A172 (cell line): Measurements from ENCODE around the gene CD109. TPM values are rescaled to one million over a fixed set of nuclear protein-coding genes. Genes with fewer than 3 reads are reported as not detected.
"Not testable (repeated sequence)": the region's sequence is repeated elsewhere in the genome, so short reads cannot be mapped to it uniquely, and the experiment has no call there.

ENCODE experiments used
- DNase-seq: peaks from one replicate; pipeline ENCODE4 v3.0.0-alpha.2; 2015; ENCODE audit warnings: low spot score
- total RNA-seq: library from RNA; depleted of rRNA; stranded (reverse); fragments of >200 nt; shearing (Covaris generic); gene quantifications from 2 replicates; pipeline ENCODE4 v1.2.3, GENCODE V29; 2014

CD109 gene
- total RNA-seq, 1 experiment from 2014 or later: 24.3 TPM

- DNase-seq: not testable (repeated sequence)
Measured at GRCh38 chr6:73725192-73725591, 29.2 kb downstream of the CD109 start.

DNA sequence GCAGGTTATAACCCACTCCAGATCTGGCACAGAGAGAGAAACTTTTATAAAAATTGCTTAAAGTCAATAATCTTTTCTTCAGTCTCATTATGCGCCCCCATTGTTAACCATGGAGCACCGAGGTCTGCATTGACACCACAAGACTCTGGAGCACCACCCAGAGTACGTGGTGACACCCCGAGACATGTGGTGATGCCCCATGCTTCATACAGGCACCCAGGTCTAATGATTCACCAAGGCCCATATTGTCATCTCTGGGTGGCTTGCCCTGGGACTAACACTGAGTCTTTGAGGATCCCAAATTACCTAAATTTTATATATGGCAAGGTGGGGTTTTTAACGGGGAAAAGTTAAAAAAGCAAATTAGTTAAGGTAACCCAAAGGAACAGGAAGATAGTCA, 31.1 kb downstream of the CD109 start:
- DNase-seq: no peak

DNA sequence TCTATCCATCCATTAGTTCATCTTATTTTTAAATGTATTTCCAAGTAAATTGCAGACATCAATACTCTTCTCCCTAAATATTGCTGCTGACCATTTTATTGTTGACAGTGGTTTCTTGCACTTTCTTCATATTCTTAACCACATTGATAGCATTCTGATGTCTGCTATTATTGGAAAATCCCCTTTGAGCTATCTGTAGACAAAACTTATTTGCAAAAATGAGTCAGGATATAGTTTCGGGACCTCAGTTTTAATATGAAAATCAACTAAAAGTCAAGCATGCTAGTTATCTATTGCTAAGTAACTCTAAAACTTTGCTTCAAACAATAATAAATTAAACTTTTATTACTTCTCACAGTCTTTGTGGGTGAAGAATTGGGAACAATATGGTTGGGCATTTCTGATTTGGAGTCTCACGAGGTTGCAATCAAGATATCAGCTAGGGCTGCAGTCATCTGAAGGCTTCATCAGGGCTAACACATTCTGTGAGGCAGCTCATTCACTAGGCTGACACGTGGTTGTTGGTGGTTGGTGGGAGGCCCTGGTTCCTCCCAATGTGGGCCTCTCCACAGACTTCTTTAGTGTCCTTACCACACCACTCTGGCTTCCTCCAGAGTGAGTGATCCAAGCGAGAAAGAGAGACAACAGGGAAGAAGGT, 32.7 kb downstream of the CD109 start:
- no peak for DNase-seq

- no peak for DNase-seq
Measured at GRCh38 chr6:73731285-73731684, 35.3 kb downstream of the CD109 start.

- peak; percentile 63 for DNase-seq
Measured at GRCh38 chr6:73732845-73733675, 37.1 kb downstream of the CD109 start.

- no peak for DNase-seq
Measured at GRCh38 chr6:73733791-73734190, 37.8 kb downstream of the CD109 start.

GRCh38 chr6:73734832-73735453, 38.9 kb downstream of the CD109 start:
- no peak for DNase-seq

GRCh38 chr6:73738367-73739028, 42.5 kb downstream of the CD109 start:
- peak; percentile 7 for DNase-seq

- peak; percentile 55 for DNase-seq
Measured at GRCh38 chr6:73739096-73739495, 43.1 kb downstream of the CD109 start.

- no peak for DNase-seq
Measured at GRCh38 chr6:73742433-73742832, 46.4 kb downstream of the CD109 start.

GRCh38 chr6:73743081-73743480, 47.1 kb downstream of the CD109 start:
- no peak for DNase-seq

- DNase-seq: no peak
Measured at GRCh38 chr6:73743556-73743955, 47.6 kb downstream of the CD109 start.

DNA sequence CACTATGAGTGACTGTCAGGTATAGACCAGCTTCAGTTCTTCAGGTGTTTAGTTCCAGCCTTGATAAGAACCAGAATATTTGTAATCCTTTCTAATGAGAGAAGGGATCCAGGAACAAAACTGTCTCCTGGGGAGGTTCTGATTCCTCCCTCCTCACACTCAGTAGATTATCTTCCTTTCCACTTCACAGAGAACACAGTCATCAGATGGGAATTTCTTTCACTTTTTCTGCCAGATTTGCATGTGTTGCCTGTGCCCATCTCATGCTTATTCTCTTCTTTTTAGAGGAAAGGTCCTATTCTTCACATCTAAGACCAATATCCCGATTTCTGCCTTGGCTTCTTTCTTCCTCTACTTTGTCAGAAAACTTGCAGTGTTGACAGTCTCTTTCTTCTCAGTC, 50.8 kb downstream of the CD109 start:
- DNase-seq: no peak

- DNase-seq: no peak
Measured at GRCh38 chr6:73747289-73747688, 51.3 kb downstream of the CD109 start.

DNA sequence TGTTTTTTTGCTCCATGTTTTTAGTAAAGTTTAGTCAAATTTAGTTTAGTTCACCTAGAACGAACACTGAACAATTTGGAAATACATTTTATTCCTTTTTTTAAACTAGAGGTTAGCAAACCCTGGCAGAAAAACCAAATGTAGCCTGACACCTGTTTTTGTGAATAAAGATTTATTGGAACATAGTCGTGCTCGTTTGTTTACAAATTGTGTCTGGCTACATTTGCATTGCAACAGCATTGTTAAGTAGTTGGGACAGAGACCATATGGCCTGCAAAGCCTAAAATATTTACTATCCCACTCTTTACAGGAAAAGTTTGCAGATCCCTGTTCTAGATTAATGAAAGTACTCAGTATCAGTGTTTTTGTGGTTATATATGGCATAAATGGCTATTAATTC, 56.9 kb downstream of the CD109 start:
- no peak for DNase-seq

DNA sequence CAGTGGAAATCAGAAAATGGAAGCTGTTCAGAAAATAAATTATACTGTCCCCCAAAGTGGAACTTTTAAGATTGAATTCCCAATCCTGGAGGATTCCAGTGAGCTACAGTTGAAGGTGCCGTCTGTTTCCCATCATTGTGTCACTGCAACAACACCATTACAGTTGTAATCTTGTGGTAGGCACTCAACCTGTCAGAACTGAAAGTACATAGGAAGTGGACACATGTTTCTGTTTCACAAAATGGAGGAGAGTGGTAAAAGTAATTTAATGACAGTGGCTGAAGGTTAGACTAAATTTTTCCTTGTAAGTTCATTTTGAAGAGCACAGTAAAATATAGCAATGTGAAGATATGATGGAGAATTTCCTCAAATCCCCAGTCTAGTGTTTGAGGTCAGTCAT, 70.0 kb downstream of the CD109 start:
- no peak for DNase-seq

- DNase-seq: no peak
Measured at GRCh38 chr6:73768558-73768957, 72.6 kb downstream of the CD109 start.

- DNase-seq: no peak
Measured at GRCh38 chr6:73769976-73770375, 74.0 kb downstream of the CD109 start.

DNA sequence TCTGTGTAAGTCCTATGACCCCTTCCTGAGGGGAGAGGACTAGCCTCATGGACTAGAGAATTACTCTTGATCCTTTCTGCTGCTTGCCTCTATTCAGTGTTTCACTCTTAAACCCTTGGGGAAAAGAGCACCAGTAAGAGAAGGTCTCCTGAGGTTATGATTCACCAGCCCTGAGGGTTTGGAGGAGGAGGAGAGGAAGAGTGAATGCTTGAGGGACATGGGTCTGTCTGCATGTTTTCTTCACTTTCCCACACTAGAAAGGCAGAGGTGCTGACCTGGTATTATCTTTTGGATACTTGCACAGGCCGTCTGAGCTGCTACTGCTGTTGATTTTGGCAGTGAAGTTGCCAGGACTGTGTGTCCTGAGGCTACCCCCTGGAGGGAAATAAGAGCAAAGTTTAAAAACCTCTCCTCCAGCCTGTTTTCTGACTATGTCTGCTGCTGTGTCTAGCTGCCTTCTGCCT, 78.3 kb downstream of the CD109 start:
- DNase-seq: peak; percentile 87

- DNase-seq: no peak
Measured at GRCh38 chr6:73779943-73780342, 83.9 kb downstream of the CD109 start.

GRCh38 chr6:73782911-73783310, 86.9 kb downstream of the CD109 start:
- no peak for DNase-seq
